HG03108 (cell line): ENCODE data around the gene ANGPTL8.
A peak's percentile ranks its signal among the peaks of the same experiment; 100 is the strongest.

Experiments used
- ATAC-seq: cut with Tn5 transposase; IDR thresholded peaks from one replicate; pipeline ENCODE4 v1.9.1; 2021; ENCODE audit warnings: moderate library complexity; ENCODE audit not compliant: unreplicated experiment

Gene ANGPTL8, protein sequence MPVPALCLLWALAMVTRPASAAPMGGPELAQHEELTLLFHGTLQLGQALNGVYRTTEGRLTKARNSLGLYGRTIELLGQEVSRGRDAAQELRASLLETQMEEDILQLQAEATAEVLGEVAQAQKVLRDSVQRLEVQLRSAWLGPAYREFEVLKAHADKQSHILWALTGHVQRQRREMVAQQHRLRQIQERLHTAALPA

DNA sequence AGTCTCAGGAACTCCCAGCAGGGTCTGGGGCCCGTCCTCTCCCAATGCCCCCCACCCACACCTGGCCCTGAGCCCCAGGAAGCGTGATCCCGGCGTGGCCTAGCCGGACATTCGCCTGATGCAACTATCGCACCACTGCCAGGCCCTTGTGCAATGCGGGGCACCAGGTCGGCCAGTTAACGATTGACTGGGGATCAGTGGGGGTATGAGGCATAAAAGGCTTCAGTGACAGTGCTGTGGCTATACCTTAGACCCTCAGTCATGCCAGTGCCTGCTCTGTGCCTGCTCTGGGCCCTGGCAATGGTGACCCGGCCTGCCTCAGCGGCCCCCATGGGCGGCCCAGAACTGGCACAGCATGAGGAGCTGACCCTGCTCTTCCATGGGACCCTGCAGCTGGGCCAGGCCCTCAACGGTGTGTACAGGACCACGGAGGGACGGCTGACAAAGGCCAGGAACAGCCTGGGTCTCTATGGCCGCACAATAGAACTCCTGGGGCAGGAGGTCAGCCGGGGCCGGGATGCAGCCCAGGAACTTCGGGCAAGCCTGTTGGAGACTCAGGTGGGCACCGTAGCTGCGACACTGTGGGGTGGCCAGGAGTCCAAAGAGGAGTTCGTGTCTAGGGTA is at the start of gene ANGPTL8:
TSS of gene ANGPTL8 (plus strand) at position 243 of the 624 bp plus-strand sequence. CDS start at position 262, 19 bp downstream.
- no peak for ATAC-seq

DNA sequence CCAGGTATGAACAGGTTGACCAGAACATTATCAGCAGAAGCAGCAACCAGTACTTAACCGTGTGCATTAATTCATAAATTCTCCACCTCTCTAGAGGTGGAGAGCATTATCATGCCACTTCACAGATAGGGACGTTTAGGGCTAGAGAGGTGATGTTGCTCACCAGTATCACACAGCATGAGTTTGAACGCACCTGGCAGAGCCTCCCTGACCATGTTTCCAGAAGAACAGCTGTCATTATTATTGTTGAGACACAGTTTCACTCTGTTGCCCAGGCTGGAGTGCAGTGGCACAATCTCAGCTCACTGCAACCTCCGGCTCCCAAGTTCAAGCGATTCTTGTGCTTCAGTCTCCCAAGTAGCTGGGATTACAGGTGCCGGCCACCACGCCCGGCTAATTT is 48.9 kb upstream of the ANGPTL8 start:
- no peak for ATAC-seq

DNA sequence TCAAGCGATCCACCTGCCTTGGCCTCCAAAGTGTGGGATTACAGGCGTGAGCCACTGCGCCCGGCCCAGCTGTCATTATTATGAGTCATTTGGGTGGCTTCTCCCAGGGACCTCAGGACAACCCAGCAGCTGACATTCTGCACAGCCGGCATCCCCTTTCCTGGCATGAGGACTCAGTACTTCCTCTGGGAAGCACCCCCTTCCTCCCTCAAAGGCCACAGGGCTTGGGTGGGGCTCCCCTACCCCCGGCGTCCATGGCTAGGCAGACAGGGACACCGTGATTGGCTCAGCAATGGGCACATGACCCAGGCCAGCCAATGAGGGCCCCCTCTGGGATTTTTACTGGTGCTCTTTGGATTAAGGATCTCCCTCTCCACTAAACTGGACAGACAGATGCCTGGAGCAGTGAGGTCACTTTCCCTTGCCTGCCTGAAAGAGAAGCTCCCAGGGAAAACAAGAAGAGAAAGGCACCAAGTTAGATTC is 48.1 kb upstream of the ANGPTL8 start:
- no peak for ATAC-seq

GRCh38 chr19:11191934-11192333 is 47.5 kb upstream of the ANGPTL8 start:
- ATAC-seq: no peak

DNA sequence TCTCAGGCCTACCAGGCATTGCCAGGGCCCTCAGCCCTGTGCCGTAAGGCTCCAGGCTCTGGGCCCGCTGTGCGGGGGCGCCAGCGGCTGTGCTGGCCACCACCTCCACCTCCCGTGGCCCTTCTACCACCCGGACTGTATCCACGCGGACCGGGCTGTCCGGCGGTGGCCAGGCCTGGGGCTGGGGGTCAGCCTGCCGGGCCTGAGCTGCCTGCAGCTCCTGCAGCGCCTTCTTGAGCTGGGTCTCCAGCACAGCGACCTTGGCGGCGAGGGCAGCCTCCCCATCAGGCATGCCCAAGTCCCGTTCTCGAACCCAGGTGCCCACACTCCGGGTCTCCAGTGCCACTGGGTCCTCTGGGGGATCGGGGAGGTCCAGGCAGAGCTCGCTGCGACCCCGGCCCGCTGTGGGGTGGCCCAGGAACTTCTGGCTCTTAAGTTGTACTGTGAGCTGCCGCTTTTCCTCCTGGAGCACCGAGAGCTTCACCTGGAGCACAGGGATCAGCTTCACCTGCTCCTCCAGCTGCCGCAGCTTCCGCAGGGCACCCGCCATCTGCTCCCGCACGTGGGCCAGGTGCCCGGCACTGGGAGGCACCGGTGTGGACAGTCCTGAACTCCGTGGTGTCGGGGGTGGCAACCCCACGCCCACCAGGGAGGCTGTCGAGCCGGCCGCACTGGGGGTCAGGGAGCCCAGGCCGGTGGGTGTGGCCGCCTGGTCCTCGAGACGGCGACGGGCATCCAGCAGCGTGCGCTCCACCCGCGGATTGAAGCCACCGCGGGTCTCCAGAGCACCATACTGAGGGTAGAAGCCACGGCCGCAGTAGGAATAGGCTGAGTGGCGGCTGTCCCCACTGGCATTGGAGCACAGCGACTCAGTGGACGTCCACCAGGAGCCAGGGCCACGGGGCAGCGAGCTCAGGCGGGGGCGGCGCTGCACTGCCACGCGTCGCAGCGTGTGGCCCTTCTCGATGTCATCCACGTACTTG is 46.2 kb upstream of the ANGPTL8 start:
- no peak for ATAC-seq

DNA sequence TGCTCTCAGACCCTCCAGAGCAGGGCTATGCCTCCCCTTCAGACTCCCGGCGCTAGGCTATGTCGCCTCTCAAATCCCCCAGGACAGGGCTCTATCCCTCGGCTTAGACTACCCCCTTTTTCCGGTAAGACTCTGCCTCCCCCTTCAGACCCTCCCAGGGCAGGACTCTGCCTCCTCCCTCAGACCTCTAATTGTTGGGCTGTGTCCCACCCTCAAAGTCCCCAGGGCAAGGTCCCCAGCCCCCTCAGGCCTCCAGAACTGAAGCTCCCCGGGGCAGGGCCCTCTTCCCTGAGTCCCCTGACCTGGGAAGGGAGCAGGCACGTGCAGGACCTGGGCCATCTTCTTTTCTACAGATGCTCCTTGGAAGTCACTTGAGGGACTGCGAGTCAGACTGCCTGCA is 45.2 kb upstream of the ANGPTL8 start:
- ATAC-seq: no peak

DNA sequence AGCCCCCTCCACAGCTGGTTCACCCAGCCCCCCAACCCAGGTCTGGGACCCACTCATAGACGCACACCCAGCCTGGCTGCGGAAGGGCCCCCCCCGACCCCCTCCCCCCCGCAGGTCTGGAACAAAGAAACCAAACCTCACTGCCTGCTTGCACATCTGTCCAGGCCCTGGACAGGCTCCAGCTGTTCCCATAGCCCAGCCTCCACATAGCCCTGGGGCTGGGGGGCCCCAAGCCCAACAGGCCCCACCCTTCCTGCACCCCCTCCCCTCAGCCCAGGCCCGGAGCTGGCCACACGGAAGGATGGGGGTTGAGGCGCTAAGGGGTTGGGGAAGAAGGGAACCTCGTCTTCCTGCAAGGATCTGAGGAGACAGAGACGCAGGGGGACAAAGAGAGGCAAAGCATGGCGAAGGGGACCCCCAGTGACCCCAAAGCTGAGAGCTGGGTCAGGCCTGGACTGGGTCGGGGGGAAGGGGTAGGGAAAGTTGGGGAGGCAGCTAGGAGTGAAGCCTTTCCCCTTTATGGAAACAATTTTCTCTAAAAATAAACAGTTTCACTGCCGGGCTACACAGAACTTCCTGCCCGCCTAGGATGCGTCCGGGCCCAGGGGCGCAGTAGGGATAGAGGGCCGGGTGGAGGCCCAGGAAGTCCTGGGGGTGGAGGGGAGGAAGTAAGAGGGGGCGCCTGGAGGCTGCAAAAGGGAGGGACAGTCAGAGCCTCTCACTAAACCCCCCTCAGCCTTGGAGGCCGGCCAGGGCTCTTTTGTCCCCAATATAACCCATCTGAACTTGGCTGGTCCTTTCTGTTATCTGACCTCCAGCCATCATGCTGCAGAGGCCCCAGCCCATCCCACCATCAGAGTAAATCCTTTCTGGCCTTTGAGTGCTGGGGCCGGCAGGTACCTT is 44.5 kb upstream of the ANGPTL8 start:
- no peak for ATAC-seq

DNA sequence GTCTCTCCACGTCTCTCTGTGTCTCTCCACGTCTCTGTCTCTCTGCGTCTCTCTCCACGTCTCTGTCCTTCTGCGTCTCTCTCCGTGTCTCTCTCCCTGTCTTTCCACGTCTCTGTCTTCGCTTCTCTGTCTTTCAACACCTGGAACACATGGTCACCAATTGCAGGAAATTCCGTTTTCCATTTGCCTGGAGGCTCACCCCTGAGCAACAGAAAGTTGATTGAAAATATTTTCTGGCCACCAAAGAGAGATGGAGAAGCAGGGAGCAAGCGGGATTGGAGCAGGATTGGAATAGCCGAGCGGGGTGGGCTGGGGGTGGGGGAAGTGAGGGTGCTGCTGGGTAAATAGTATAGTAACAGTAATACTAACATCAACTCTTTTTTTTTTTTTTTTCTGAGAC is 43.7 kb upstream of the ANGPTL8 start:
- ATAC-seq: no peak

GRCh38 chr19:11196406-11197287 is 42.8 kb upstream of the ANGPTL8 start:
- ATAC-seq: no peak

DNA sequence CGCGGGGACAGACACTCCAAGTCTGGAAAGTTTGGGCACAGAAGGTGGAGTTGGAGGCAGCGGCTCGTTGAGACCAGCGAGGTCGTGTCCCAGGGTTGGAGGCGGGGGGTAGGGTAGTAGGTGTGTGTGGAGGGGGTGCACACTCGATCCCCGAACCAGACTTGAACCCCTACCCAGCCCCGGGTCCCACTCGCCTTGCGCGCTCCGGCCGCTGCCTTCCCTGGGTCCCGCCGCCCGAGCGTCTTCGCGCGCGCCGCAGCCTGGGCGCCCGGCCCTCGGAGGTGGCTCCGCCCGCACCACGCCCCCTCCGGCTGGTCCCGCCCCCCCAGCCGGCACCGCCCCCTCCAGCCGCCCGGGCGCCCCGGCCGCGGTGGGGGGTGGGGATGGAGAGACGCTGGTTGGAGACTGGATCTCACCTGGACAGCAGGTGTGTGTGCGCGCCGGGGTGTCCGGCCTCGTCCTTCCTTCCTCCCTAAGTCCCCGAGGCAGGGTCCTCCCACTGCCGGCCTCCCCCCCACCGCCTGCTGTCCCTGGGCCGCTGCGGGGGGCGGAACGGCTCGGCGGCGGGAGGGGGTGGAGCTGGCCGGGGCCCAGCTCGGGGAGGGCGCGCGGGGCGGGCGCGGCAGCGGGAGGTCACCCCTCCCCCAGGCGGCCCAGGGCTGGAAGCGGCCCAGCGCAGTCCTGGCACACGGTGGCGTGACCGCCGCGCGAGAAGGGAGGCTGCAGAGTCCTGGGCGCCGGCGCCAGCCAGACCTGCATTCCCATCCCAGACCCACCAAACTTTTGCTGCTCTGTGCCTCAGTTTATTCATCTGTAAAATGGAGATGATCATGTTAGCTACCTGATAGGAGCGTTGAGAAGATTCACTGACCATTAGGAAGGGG is 41.9 kb upstream of the ANGPTL8 start, which contains the start of gene KANK2:
TSS of gene KANK2 (minus strand) at position 255 of the 884 bp plus-strand sequence. CDS start 3,034 bp downstream, outside the sequence.
- ATAC-seq: peak; percentile 65

DNA sequence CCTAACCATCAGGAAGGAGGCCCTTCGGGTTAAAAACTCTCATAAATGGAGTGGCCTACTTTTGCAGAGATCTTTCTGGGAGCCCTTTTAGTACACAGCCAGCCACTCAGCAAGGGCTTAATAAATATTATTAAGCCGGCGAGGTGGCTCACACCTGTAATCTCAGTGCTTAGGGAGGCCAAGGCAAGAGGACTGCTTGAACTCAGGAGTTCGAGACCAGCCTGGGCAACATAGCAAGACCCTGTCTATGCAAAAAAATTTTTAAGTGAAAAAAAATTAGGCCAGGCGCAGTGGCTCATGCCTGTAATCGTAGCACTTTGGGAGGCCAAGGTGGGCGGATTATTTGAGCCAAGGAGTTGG is 41.3 kb upstream of the ANGPTL8 start:
- no peak for ATAC-seq

GRCh38 chr19:11198769-11199424 is 40.5 kb upstream of the ANGPTL8 start:
- ATAC-seq: no peak

DNA sequence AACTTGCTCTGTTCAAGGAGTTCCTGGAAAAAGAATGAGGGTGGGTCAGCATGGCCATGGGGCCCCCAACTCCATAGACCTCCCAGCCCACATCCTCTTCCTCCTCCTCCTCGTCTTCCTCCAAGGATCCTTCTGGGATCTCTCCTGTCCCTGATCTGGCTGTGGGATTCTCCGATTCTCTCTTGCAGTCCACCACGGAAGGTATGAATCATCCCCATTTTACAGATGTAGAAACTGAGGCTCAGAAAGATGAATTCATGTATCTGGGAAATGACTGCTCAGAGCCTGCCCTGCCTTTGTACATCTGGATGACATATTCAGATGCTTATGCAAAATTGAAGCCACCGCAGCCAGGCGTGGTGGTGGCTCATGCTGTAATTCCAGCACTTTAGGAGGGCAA is 39.9 kb upstream of the ANGPTL8 start:
- ATAC-seq: no peak

DNA sequence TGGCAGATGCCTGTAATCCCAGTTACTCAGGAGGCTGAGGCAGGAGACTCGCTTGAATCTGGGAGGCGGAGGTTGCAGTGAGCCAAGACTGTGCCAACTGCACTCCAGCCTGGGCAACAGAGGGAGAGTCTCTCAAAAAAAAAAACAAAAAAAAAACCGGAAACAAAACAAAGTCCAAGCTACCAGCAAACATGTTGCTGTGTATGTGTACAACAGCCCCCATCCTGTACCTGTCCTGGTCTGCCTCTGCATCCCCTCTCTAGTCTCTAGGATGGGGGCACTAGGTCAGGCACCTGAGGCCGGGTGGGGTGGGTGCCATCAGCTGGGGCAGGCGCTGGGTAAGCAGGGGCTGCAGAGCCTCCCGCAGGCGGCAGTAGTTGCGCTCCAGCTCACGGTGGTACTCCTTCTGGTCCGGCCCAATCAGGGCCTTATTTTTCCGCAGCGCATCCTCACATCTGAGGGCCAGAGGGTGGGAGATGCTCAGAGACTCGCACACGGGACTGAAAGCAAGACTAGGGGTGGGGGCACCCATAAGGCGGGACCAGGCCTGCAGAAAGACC is 39.3 kb upstream of the ANGPTL8 start:
- ATAC-seq: no peak

DNA sequence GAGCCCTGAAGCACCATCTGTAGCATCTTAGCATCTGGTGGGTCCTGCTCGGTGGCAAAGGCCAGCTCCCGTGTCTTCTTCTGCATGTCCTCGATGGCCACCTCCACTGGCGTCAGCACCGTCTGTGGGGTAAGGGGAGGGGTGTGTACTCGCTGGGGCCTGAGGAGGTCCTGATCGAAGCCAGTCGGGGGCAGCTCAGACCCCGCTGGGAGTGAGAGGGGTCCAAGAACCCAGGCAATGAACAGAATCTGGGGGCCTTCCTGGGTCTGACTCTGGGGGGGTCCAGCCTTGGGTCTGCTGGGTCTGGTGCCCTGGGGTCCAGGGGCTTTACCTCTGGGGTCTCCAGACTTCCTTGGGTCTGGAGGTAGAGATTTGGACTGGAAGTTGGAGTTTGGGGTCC is 38.5 kb upstream of the ANGPTL8 start:
- no peak for ATAC-seq

GRCh38 chr19:11201791-11202190 is 37.6 kb upstream of the ANGPTL8 start:
- ATAC-seq: no peak

- no peak for ATAC-seq
These were observed 36.8 kb upstream of the ANGPTL8 start for GRCh38 chr19:11202488-11203193.
